Measurements from ENCODE around the gene FAM184B. TPM values are rescaled to one million over a fixed set of nuclear protein-coding genes. Genes with fewer than 3 reads are reported as not detected.

The FAM184B gene
- total RNA-seq, 1 experiment from 2014 or later = not detected

- TF ChIP-seq, protein P1, sequence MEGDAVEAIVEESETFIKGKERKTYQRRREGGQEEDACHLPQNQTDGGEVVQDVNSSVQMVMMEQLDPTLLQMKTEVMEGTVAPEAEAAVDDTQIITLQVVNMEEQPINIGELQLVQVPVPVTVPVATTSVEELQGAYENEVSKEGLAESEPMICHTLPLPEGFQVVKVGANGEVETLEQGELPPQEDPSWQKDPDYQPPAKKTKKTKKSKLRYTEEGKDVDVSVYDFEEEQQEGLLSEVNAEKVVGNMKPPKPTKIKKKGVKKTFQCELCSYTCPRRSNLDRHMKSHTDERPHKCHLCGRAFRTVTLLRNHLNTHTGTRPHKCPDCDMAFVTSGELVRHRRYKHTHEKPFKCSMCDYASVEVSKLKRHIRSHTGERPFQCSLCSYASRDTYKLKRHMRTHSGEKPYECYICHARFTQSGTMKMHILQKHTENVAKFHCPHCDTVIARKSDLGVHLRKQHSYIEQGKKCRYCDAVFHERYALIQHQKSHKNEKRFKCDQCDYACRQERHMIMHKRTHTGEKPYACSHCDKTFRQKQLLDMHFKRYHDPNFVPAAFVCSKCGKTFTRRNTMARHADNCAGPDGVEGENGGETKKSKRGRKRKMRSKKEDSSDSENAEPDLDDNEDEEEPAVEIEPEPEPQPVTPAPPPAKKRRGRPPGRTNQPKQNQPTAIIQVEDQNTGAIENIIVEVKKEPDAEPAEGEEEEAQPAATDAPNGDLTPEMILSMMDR (IDR thresholded peaks at IDR 0.05; ENCODE audit: insufficient read depth in 1 of 2, low read depth in 1 of 2, low read length in 1 of 2, severe bottlenecking in 1 of 2, unreplicated experiment in 1 of 2) = no peak
- H3K27ac Mint-ChIP-seq (ENCODE audit: unreplicated experiment) = no peak overlapping the region
- Histone ChIP-seq H3K27me3 (replicated peaks; ENCODE audit: control insufficient read depth, insufficient read depth, low read length) (no peaks in the 10 kb centered on the region), H3K36me3 (ENCODE audit: control insufficient read depth, insufficient read depth, low read length) (no peaks in the 10 kb centered on the region), H3K4me1 (no peaks in the 10 kb centered on the region), H3K4me3 (ENCODE audit: low read depth, low read length) (no peak overlapping the region), H3K9me3 (no peaks in the 10 kb centered on the region)
- peaks cover 28% of the 10 kb centered on the region for H3K36me3 Mint-ChIP-seq (ENCODE audit: insufficient read depth, unreplicated experiment)
- CTCF ChIA-PET = interaction anchor here (1.3 kb wide), 1 partner anchor 90 kb away, joined by 3 read pairs; no protein-coding TSS in a partner anchor
- POLR2A ChIA-PET = no interaction called here
- intact Hi-C loops (cut with micrococcal nuclease; ENCODE audit: unreplicated experiment) = loop anchor here (5.0 kb wide), 2 partner anchors 148 to 953 kb away; no protein-coding TSS in a partner anchor
- DNase-seq = no peak
- no peak overlapping the region for H3K4me3 Mint-ChIP-seq (ENCODE audit: unreplicated experiment)
- BruUV-seq (replicated peaks) = no TSS peak
- H3K27me3 Mint-ChIP-seq (ENCODE audit: insufficient read depth, unreplicated experiment) = no peaks in the 10 kb centered on the region
- H3K4me1 Mint-ChIP-seq (ENCODE audit: low read depth, unreplicated experiment) = no peaks in the 10 kb centered on the region
- H3K9me3 Mint-ChIP-seq (ENCODE audit: unreplicated experiment) = no peaks in the 10 kb centered on the region
These were observed 142.3 kb downstream of the FAM184B start for GRCh38 chr4:17639136-17639535.

GRCh38 chr4:17636696-17637622 lies 144.5 kb downstream of the FAM184B start:
- ChIA-PET POLR2A (no interaction called here), CTCF (interaction anchor here (0.8 kb wide), 1 partner anchor 88 kb away, joined by 3 read pairs; no protein-coding TSS in a partner anchor)
- BruUV-seq (replicated peaks) = no TSS peak
- no peak overlapping the region for H3K27ac Mint-ChIP-seq (ENCODE audit: unreplicated experiment)
- H3K27me3 ChIP-seq (replicated peaks; ENCODE audit: control insufficient read depth, insufficient read depth, low read length) = no peaks in the 10 kb centered on the region
- no peaks in the 10 kb centered on the region for H3K4me1 Mint-ChIP-seq (ENCODE audit: low read depth, unreplicated experiment)
- DNase-seq = peak; percentile 73 to 78
- H3K9me3 Mint-ChIP-seq (ENCODE audit: unreplicated experiment) = no peaks in the 10 kb centered on the region
- no peaks in the 10 kb centered on the region for H3K9me3 ChIP-seq
- peaks cover 37% of the 10 kb centered on the region for H3K36me3 Mint-ChIP-seq (ENCODE audit: insufficient read depth, unreplicated experiment)
- TF ChIP-seq, protein P1 (IDR thresholded peaks at IDR 0.05; ENCODE audit: insufficient read depth in 1 of 2, low read depth in 1 of 2, low read length in 1 of 2, severe bottlenecking in 1 of 2, unreplicated experiment in 1 of 2) = peak; percentile 83 to 90
- no peaks in the 10 kb centered on the region for H3K27me3 Mint-ChIP-seq (ENCODE audit: insufficient read depth, unreplicated experiment)
- intact Hi-C loops (cut with micrococcal nuclease; ENCODE audit: unreplicated experiment) = loop anchor here (1.0 to 5.0 kb wide), 4 partner anchors 40 to 955 kb away; no protein-coding TSS in a partner anchor
- no peaks in the 10 kb centered on the region for H3K36me3 ChIP-seq (ENCODE audit: control insufficient read depth, insufficient read depth, low read length)
- H3K4me3 ChIP-seq (ENCODE audit: low read depth, low read length) = no peak overlapping the region
- no peak overlapping the region for H3K4me3 Mint-ChIP-seq (ENCODE audit: unreplicated experiment)
- H3K4me1 ChIP-seq = no peaks in the 10 kb centered on the region

DNA sequence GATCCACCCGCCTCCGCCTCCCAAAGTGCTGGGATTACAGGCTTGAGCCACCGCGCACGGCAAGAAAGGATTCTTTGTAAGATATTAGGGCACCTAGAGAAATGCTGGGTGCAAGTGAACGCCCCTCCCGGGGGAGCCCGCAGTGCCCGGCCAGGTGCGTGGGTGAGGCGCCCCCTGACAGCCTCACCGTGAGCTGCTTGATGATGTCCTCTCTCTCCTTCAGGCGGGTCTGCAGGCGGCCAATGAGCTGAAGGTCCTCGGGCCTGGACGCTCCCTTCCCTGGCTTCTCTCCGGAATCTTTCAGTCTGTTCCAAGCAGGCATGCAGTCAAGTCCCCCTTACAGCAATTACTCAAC lies 145.1 kb downstream of the FAM184B start:
- CTCF ChIA-PET = interaction anchor here (0.6 to 0.8 kb wide), 2 partner anchors 87 to 134 kb away, joined by 3 read pairs; no protein-coding TSS in a partner anchor
- Mint-ChIP-seq H3K4me3 (ENCODE audit: unreplicated experiment) (no peak overlapping the region), H3K27me3 (ENCODE audit: insufficient read depth, unreplicated experiment) (no peaks in the 10 kb centered on the region), H3K9me3 (ENCODE audit: unreplicated experiment) (no peaks in the 10 kb centered on the region), H3K27ac (ENCODE audit: unreplicated experiment) (no peak overlapping the region), H3K36me3 (ENCODE audit: insufficient read depth, unreplicated experiment) (peaks cover 43% of the 10 kb centered on the region), H3K4me1 (ENCODE audit: low read depth, unreplicated experiment) (no peaks in the 10 kb centered on the region)
- no TSS peak for BruUV-seq (replicated peaks)
- no peak for DNase-seq
- intact Hi-C loops (cut with micrococcal nuclease; ENCODE audit: unreplicated experiment) = loop anchor here (1.0 to 5.0 kb wide), 3 partner anchors 87 to 956 kb away; no protein-coding TSS in a partner anchor
- Histone ChIP-seq H3K4me3 (ENCODE audit: low read depth, low read length) (no peak overlapping the region), H3K9me3 (no peaks in the 10 kb centered on the region), H3K27me3 (replicated peaks; ENCODE audit: control insufficient read depth, insufficient read depth, low read length) (no peaks in the 10 kb centered on the region), H3K4me1 (no peaks in the 10 kb centered on the region), H3K36me3 (ENCODE audit: control insufficient read depth, insufficient read depth, low read length) (no peaks in the 10 kb centered on the region)
- POLR2A ChIA-PET = no interaction called here
- TF ChIP-seq, protein P1 (IDR thresholded peaks at IDR 0.05; ENCODE audit: insufficient read depth in 1 of 2, low read depth in 1 of 2, low read length in 1 of 2, severe bottlenecking in 1 of 2, unreplicated experiment in 1 of 2) = no peak
